DMS153 treated with DMSO at 0.1 percent for 48 hours (cell line): ENCODE data around the gene COPS9.

Source experiments
- DNase-seq: peaks from one replicate; lab custom pipeline; 2025; ENCODE audit not compliant: unreplicated experiment; lab: John Stamatoyannopoulos, UW

Gene COPS9

GRCh38 chr2:240114233-240114632 is 21.9 kb downstream of the COPS9 start:
- DNase-seq: no peak

GRCh38 chr2:240112914-240113690 is 23.0 kb downstream of the COPS9 start:
- no peak for DNase-seq

- no peak for DNase-seq
Measured at GRCh38 chr2:240111253-240111652, 24.9 kb downstream of the COPS9 start.

- DNase-seq: no peak
Measured at GRCh38 chr2:240109386-240109785, 26.7 kb downstream of the COPS9 start.

GRCh38 chr2:240107477-240107796 is 28.7 kb downstream of the COPS9 start:
- no peak for DNase-seq

- no peak for DNase-seq
Measured at GRCh38 chr2:240106765-240107476, 29.2 kb downstream of the COPS9 start.

GRCh38 chr2:240105982-240106381 is 30.1 kb downstream of the COPS9 start:
- DNase-seq: no peak

- no peak for DNase-seq
Measured at GRCh38 chr2:240103136-240103535, 33.0 kb downstream of the COPS9 start.

GRCh38 chr2:240098349-240098748 is 37.8 kb downstream of the COPS9 start:
- DNase-seq: no peak

GRCh38 chr2:240095556-240096523 is 40.3 kb downstream of the COPS9 start:
- no peak for DNase-seq

GRCh38 chr2:240089306-240089705 is 46.8 kb downstream of the COPS9 start:
- no peak for DNase-seq

- DNase-seq: no peak
Measured at GRCh38 chr2:240086563-240086962, 49.5 kb downstream of the COPS9 start.
